HG03432 (cell line): ENCODE measurements around the gene CYP4F11.
"Not testable (repeated sequence)": the region's sequence is repeated elsewhere in the genome, so short reads cannot be mapped to it uniquely, and the experiment has no call there.

Source experiments
- ATAC-seq: cut with Tn5 transposase; IDR thresholded peaks from one replicate; pipeline ENCODE4 v1.9.1; 2021; ENCODE audit warnings: mild to moderate bottlenecking, moderate library complexity; ENCODE audit not compliant: unreplicated experiment

The CYP4F11 gene, protein sequence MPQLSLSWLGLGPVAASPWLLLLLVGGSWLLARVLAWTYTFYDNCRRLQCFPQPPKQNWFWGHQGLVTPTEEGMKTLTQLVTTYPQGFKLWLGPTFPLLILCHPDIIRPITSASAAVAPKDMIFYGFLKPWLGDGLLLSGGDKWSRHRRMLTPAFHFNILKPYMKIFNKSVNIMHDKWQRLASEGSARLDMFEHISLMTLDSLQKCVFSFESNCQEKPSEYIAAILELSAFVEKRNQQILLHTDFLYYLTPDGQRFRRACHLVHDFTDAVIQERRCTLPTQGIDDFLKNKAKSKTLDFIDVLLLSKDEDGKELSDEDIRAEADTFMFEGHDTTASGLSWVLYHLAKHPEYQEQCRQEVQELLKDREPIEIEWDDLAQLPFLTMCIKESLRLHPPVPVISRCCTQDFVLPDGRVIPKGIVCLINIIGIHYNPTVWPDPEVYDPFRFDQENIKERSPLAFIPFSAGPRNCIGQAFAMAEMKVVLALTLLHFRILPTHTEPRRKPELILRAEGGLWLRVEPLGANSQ

DNA sequence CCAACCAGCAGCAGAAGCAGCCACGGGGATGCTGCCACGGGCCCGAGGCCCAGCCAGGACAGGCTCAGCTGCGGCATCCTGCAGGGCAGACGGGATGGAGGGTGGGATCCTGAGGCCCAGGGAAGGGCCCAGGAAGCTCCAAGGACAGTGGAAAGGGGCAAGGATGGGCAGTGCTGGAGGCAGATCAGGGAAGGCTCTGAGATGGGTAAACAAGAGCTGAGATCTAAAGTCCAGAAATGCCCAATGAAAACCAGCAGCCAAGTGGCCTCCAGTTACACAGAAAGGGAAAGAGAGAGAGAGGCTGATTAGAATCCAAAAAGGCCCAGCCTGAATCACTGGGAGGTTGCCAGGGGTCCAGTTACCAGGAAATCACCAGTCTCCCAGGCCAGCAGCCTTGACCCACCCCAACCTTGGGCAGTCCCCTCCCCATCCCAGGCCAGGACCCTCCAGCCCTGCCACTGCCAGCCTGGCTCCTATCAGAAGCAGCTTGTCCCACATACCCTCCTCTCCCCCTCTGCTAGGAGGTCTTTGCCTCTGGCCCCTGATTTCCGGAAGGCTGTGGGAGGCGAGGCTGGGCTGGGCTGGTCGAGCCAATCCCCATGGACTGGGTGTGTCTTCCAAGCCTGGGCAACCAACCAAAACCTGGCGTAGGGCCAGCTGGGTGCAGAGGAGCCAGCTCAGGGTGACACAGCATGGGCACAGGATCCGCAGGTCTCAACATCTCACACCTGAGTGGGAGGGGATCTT is at the start of gene CYP4F11:
Gene CYP4F11, minus strand, starts transcription at position 198 of the 747 bp plus-strand sequence. Its CDS starts 121 bp downstream, at position 77.
- ATAC-seq = no peak

DNA sequence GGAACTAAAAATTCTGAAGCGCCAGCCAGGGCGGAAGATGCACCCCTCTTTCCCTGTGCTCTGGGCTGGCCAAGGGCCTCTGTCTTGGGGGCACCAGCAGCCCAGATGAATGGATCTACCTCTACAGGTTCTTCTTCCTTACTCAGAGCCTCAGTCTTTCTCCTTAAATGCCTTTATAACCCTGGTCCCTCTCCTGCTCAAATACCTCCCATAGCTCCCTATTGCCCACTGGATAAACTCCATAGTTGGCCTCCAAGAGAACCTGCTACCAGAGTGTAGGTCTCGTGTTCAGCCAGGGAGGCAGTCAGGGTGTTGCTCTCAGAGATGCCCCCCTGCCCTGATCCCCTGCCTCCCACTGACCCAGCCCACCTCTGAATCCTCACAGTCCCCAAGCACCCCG is 45.0 kb upstream of the CYP4F11 start:
- no peak for ATAC-seq

DNA sequence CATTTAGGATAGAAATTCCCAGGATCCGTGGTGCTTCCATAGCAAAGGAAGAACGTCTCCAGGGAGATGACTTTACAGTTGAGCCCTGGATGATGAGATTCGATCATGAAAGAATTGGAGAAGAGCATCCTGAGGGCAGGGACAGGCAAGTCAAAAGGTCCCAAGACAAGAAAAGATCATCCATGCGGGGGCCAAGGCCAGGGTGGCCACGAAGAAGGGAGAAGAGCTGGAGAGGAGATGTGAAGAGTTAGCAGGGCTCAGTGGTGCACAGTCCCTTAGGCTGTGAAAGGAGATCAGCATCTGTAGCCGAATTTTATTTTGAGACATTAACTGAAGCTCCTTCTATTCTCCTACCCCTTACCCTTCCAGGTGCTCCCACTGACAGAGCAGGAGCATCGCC is 43.4 kb upstream of the CYP4F11 start:
- no peak for ATAC-seq

DNA sequence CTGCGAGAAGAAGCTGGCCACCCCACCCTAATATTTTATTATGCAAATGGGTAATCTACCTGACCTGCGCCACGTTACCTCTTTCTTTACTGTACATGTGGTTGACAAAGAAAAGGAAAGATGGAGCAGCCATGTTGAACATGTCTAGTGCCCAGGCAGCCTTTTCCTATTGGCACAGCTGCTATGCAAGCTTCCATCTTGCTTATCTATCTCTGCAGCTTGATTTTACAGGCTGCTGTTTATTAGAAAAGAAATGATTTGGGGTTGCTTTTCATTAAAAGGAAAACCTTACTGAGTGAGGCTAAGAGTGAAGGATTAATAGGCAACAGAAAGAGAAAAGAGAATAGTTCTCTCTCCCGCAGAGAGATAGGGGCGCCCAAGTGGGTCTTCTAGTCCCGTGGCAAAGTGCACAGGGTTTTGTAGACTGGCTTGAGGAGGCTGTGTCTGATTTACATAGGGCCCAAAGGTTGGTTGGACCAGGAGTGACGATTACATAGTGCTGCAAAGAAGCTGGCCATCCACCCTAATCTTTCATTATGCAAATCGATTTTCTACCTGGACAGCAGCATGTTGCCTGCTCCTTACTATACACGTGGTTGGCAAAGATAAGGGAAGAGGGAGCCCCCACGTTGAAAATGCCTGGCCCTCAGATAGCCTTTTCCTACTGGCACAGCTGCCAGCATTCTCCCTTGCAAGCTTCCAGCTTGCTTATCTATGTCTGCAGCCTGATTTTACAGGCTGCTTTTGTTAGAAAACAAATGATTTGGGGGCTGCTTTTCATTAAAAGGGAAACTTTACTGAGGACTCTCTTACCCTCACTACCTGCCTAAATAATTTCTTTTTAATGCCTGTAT is 42.7 kb upstream of the CYP4F11 start:
- no peak for ATAC-seq

DNA sequence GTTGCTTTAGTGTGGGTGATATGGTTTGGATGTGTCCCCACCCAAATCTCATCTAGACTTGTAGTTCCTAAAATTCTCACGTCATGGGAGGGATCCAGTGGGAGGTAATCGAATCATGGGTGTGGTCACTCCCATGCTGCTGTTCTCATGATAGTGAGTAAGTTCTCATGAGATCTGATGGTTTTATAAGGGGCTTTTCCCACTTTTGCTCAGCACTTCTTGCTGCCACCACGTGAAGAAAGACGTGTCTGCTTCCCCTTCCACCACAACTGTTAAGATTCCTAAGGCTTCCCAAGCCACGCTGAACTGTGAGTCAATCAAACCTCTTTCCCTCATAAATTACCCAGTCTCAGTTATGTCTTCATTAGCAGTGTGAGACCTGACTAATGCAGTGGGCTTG is 40.5 kb upstream of the CYP4F11 start:
- no peak for ATAC-seq

DNA sequence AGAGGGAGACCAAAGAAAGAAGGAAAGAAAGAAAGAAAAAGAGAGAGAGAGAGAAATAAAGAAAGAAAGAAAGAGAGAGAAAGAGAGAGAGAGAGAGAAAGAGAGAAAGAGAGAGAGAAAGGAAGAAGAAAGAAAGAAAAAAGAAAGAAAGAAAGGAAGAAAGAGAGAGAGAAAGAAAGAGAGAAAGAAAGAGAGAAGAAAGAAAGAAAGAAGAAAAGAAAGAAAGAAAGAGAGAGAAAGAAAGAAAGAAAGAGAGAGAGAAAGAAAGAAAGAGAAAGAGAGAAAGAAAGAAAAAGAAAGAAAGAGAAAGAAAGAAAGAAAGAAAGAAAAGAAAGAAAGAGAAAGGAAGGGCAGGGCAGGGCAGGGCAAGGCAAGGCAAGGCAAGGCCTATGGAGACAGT is 37.7 kb upstream of the CYP4F11 start:
- not testable (repeated sequence) for ATAC-seq

DNA sequence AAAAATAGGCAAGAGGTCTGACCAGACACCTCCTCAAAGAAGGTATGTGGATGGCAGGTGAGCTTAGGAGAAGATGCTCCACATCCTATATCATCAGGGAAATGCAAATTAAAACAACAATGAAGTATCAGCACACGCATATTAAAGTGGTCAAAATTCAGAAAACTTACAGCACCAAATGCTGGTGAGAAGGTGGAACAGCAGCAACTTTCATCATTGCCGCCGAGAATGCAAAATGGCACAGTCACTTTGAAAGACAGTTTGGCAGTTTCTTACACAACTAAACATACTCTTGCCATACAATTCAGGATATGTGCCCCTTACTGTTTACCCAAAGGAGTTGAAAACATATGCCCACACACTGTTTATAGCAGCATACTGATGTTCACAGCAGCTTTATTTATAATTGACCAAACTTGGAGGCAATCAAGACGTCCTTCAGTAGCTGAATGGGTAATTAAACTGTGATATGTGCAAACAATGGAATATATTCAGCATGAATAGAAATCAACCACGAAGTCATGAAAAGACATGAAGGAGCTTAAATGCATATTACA is 37.0 kb upstream of the CYP4F11 start:
- no peak for ATAC-seq

DNA sequence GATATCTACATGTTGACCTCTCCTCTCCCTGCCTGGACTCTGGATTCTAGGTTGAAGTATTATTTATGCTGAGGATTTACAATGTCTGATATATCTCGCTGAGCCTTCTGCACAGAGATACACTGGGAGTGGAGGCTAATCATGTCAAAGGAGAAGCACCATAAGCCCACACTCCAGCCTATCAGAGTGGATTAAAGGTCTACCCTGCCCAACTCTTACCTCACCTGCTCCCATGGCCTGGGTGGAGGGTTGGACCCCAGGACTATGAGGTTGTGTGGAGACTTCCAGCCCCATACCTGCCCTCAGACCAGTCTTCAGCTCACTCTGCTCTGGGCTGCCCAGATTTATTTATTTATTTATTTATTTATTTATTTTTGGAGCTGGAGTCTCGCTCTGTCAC is 29.9 kb upstream of the CYP4F11 start:
- no peak for ATAC-seq

DNA sequence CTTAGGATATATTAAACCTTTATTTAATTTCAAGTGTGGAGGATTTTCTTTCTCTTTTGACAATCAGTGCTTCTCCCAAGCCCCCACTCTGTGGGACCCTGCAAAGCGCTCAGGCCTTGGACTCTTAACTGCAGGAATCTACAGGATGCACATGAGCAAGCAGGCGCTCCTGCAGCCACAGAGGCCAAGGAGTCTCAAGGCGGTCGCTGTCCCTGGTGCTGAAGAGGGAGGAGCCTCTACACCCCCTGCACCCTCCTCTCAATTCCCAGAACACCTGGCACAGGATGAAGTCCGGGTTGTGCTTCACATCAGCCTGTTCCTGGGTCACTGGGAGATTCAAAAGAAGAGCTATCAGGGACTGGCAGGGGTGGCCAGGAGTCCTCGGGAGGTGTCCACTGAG is 28.0 kb upstream of the CYP4F11 start:
- no peak for ATAC-seq

DNA sequence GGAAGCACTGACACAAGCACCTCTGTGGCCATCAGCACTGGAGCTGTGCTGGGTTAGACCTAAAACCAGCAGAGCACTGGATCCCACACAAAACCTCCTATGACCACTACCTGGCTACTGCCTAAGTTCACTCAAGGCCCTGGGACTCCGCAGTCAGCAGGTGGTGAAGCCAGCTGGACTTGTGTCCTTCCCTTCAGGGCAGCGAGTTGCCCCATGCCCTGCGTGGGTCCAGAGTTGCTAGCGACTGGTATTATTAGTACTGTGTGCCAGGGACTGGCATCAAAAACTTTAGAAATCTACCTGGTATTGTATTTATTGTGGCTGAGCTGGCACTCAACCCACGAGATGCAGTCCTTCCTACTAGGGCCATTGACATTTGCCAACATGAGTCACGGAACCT is 20.5 kb upstream of the CYP4F11 start:
- ATAC-seq = no peak

DNA sequence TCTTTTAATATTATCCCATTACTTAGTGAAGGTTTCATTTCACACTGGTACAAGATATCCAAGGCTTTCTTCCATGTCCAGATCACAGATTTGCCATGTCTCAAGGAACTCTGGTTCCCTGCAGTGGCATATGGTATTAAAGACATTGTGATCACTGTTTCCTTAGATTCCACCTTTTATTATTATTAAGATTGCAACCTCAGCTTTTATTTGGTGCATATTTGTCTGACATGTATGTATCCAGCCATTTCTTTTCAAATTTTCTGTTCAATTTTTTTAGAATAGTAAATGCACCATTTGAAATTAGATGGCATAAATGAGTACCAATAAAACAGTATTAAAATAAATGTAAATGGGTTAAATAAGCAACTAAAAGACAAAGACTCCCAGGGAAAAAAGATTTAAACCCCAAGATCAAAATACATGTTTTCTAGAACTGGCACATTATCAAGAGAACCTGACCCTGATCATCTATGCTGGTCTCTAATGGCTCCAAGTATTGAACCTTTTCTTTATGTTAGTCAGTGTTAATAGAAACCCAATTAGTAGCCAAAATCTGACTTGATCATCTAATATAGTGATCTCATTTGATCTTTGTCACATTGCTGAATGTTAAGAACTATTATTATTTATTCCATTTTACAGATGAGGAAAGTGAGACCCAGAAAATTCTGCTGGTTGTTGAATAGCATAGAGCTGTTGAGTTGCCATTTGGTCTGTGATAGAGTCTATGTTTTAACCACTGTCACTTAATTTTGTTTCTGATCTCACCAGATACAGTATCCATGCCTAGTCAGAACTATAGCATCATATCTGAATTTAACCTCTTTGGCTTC is 14.1 kb upstream of the CYP4F11 start, which contains the start of gene OR10H4:
Gene OR10H4, plus strand, starts transcription at position 786 of the 836 bp plus-strand sequence. Its CDS starts 0 bp downstream, at position 786.
- ATAC-seq = no peak

DNA sequence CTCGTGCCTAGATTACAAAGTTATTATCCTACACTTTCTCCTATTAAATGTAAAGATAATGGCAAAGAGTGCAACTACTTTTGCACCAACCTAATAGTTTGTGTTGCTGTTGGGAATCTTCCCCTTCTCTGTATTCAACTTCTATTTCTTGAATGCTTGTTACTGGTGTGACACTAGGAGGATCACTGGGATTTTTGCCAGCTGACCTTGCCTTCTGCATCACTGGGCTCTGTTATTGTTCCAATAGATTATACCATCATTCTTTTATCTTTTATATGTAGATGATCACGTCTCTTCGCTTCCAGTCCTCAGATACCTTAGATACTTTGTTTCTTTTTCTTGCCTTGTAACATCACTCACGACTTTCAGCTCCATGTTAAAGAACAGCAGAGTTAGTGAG is 11.0 kb upstream of the CYP4F11 start:
- ATAC-seq = no peak

DNA sequence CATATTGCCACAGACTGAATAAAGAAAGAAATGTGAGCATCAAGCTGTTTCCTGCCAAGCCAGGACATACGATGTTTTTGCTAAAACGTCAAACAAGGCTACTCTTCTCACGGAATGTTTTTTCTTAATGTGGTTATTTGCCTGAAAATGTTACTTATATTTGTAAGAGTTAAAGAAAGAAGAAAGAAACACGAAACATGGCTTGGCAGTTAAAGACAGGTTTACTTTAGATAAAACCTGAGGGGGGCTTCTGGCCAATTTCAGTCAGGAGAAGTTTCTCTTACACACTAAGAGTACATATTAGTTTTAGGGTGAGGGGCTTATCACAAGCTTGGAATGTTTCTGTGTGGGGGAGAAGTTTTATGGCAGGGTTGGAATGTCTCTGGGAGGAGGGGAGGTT is 10.1 kb upstream of the CYP4F11 start:
- no peak for ATAC-seq

DNA sequence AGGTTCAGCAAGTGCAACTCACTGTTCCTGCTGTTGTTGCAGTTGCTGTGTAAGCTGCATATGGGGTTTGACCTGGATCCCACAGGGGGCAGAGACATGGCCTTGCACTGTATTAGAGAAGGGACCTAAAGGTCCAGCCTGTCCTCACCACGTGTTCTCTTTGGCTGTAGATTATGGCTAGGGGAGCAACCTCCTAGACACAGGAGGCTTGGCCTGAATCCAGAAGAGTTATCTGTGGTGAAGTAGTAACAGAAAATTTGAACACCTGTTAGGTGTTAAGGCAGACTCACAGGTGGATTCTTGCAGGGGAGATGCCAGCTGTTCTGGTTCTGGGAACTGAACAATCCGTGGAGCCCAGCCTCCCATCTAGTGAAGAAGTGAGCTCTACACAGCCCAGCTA is 3.4 kb upstream of the CYP4F11 start:
- ATAC-seq = no peak

DNA sequence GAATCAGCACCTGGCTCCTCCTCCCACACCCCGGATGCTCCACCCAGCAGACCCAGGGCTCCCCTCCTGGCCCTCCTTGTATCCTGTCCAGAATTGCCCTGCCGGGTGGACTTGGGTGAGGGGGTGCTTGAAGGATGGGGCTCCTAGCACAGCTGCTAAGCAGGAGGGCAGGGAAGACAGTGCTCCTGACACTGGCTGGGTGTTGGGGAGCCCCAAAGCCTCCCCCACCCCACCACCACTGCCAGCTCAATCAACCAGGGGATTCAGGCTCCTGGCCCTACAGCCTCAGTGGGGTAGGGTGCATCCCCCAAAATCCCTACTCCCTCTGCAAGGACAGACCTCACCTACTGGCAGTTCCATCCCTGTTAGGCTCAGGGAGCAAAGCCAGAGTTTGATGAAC is 2.6 kb upstream of the CYP4F11 start:
- no peak for ATAC-seq

DNA sequence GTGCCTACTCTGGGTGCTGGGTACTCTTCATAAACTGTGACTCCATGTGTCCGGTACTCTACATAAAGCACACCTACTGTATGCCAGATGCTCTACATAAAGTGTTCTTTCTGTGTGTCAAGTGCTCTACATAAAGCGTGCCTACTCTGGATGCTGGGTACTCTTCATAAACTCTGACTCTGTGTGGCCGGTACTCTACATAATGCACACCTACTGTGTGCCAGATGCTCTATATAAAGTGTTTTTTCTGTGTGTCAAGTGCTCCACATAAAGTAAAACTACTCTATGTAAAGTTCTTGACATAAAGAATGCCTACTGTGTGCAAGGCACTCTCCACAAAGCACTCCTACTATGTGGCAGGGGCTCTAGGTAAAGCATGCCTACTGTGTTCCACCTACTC is 1.8 kb upstream of the CYP4F11 start:
- ATAC-seq = no peak

DNA sequence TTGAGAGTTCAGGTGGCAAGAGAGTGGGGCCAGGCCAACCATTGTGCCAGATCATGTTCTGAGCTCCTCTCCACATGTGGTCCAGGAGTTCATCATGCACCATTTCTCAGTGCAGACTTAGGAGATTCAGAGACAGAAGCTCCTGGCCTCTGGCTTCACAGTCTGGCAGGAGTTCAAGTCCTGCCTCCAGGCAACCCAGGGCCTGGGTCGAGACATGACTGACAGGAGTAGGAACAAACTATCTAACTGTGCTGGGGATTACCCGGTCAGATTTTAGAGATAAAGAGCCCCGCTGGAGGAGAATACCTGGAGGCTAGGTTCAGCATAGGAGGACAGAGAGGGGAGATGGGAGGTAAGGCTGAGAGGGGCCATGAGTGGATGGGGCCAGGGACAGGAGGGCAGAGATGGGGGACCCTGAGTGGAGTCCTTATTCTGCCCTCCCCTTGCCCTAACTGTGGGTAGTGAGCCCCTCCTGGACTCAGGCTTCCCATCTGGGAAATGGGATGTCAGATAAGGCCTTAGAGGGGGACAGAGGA is 906 bp upstream of the CYP4F11 start:
- no peak for ATAC-seq

DNA sequence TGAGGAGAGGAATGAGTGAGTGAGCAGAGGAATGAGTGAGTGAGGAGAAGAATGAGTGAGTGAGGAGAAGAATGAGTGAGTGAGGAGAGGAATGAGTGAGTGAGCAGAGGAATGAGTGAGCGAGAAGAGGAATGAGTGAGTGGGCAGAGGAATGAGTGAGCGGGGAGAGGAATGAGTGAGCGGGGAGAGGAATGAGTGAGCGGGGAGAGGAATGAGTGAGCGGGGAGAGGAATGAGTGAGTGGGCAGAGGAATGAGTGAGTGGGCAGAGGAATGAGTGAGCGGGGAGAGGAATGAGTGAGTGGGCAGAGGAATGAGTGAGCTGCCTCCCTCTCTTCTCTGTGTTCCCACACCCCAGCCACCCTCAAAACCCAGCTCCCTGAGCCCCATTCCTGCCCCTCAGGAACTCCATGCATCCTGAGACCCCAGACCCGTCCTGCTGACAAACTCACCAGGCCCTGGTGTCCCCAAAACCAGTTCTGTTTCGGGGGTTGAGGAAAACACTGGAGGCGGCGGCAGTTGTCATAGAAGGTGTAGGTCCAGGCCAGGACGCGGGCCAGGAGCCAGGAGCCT is 483 bp downstream of the CYP4F11 start:
- not testable (repeated sequence) for ATAC-seq

DNA sequence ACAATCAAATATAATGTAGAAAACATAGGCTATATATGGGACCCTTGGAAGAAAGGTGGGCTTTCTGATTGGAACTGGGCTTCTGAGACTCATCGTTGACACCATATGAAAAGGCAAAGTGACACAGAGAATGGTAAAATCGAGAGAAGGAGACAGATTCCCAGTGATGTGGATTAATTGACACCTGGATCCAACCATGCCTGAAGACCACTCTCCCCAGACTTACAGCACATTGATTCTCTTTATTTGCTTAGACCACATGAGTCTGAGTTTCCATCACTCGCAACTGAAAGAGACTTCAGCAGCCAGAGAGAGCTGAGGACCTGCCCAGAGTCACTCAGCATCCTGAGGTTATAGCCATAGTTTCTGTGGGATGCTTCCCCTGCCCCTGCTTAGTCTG is 6.0 kb downstream of the CYP4F11 start:
- ATAC-seq = no peak
